ENCODE results near the gene SOAT2.
A peak's percentile ranks its signal among the peaks of the same experiment; 100 is the strongest.
"Not testable (repeated sequence)": the region's sequence is repeated elsewhere in the genome, so short reads cannot be mapped to it uniquely, and the experiment has no call there.

SOAT2 gene

DNA sequence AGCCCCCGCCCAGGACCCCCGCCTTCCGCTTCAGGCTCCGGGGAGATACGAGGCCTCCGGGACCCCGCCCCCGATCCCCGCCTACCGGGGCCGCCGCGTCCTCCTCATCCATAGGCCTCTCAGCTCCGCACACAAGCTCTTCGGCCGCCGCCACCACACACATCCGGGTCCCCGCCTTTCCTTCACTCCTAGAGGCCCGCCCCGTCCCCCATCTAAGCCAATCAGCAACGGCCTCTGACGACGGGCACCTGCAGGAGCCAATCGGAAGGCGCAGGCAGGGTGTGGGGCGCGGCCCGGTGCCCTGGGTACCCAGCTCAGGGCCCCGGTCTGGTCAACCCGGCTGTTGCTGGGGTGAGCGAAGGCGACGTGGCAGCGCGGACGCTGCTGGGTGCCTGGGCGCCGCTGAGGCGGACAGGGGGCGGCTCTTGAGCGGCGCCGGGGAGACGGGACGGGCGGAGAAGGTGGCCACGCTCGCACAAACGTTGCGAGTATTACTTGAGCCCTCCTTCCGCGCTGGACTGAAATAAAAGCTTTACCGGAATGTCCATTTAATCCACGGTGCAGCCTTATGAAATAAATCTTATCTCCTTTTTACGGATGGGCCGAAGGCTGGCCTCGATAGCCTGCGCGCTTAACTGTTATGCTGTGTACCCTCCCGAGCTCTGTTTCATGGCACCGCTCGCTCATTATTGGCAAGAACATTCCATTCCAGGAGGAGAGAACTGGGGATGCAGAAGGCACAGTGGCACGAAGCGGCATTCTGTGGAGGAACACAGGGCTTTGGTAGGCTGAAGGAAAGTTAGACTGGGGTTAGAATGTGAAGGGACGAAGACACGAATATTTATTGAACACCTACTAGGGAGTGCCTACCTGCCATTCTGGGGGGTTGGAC is 23.8 kb upstream of the SOAT2 start, which contains the start of gene SPRYD3:
SPRYD3 (minus strand) TSS at position 165 of the 892 bp plus-strand sequence; CDS start at position 108, 57 bp downstream.
- DNase-seq (ENCODE audit: low spot score), result peak; percentile 100

DNA sequence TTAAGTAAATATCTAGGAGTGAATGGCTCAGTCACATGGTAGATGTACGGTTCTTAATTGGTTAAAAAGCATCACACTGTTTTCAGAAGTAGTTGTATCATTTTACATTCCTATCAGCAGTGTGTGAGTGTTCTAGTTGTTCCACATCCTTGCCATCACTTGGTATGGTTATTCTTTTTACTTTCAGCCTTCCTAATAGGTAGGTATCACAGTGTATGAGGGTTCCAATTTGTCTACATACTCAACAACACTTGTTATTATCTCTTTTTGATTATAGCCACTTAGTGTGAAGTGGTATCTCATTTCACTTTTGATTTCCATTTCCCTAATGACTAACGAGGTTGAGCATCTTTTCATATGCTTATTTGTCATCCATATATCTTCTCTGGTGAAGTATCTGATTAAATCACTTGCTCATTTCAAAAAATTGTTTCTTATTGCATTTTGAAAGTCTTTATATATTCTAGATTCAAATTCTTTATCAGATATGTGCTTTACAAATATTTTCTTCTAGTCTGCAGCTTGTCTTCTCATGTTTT is 20.6 kb upstream of the SOAT2 start:
- DNase-seq (ENCODE audit: low spot score), result no peak

DNA sequence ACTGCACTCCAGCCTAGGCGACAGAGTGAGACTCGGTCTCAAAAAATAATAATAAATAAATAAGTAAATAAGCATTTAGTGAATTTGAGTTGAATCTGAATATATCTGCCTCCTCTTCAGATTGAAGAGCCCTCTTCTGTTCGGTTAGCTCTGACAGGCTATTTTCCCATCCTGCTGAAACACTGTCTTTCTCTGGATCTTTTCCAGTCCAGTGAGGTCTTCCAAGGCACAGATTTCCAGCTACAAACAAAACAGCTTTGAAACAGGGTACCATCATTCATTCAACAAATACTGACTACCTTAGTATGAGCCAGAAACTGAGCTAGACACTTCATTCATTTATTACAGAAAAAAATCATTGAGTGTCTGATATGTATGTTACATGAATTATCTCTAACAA is 16.9 kb upstream of the SOAT2 start:
- no peak for DNase-seq (ENCODE audit: low spot score)

DNA sequence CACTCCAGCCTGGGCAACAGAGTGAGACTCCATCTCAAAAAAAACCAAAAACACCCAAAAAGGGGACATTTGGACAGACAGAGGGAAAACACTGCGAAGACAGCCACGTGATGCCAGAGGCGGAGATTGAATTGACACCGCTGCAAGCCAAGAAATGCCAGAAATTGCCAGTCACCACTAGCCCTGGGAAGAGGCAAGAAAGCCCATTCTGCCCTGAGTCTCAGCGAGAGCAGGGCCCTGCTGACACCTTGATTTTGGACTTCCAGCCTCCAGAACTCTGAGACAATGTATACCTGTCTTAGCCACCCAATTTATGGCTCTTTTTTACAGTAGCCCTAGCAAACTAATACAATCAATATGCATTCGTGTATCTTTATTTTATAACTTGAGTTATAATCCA is 13.2 kb upstream of the SOAT2 start:
- DNase-seq (ENCODE audit: low spot score), result no peak

DNA sequence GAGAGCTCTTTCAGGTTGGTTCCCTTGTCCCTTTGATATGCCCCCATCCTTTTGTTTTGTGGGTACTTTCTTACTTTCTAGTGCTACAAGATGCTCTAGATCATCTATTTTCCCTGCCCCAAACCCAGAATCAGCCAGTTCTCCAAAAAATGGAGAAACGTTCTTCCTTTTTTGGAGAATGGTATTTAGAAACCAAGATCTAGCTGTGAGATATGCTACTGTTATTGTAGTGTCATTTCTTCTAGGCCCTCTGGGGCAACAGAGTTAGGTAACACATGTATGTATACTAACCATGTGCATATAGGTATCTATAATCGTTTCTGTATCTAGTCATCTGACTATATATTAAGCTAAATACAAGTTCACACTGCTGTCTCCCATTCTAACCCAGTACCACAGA is 12.7 kb upstream of the SOAT2 start:
- no peak for DNase-seq (ENCODE audit: low spot score)

DNA sequence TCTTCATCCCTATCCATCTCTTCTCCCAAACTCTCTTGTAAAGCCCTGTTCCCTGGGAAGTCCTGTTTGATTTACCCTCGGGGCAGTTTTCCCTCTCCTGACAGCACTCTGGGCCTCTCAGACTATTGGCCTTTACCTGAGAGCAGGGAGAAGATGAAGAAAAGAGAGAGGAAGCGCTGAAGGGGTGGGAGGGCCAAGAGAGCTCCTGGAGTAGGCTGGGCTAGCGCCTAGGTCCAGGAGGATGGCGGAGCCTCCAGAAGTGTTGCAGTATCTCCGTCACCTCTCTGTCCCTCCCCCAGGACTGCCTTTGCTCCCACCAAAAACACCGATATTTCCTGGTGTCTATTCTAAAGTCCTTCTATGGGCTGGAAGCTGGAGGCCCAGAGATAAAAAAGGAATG is 11.5 kb upstream of the SOAT2 start:
- no peak for DNase-seq (ENCODE audit: low spot score)

DNA sequence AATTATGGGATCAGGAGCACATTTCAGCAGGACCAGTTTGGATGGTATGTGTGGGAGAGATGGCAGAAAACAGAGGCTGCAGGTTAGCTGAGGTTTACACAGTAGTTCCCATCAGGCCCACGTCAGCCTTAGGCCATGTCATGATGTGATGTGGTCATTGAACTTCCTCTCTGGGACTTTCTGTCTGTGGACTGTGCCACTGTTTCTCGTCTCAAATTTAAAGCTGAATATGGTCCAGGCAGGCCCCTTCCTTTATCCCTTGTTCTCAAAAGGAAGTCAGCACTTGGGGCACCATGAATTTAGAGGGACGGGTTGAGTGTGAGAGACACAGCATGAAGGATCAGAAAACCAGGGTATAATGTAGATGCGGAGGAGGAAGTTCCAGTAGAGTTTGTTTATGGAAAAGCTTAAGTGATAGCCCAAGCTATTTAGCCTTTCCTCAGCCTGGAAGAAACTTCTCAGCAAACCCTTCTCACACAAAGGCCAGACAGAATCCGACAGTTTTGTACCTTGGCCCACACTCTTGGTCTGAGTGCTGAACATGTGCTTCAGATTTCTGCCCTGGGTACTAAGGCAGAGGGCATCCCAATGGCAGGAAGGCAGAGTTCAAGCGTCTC is 9.4 kb upstream of the SOAT2 start:
- no peak for DNase-seq (ENCODE audit: low spot score)

DNA sequence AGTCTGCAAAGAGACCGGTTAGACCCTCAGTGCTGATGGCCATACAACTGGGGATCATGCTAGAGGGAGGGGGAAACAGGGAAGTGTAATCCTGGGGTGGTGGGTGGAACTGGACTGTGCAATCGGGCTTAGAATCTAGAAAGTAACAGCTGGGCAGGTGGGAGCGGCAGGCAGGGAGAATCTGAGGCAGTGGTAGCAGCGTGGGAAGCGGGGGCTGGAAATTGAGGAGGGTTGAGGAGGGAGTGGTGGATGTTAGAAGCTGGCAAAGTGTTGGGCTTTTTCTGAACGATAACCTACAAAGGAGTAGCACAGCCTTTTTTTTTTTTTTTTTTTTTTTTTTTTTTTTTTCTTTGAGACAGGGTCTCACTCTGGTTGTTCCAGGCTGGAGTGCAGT is 8.9 kb upstream of the SOAT2 start:
- DNase-seq (ENCODE audit: low spot score), result no peak

DNA sequence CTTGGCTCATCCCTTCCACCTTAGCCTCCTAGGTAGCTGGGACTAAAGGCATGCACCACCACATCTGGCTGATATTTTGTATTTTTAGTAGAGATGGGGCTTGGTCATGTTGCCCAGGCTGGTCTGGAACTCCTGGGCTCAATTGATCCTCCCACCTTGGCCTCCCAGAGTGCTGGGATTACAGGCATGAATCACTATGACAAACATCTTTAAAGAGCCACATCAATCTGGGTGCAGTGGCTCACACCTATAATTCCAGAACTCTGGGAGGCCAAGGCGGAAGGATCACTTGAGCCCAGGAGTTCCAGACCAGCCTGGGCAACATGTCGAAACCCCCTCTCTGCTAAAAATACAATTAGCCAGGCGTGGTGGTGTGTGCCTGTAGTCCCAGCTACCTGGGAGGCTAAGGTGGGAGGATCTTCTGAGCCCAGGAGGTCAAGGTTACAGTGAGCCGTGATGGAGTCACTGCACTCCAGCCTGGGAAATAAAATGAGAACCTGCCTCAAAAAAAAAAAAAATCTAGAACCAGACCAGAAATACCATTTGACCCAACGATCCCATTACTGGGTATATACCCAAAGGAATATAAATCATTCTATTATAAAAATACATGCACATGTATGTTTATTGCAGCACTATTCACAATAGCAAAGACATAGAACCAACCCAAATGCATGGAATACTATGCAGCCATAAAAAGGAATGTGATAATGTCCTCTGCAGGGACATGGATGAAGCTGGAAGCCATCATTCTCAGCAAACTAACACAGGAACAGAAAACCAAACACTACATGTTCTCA is 8.3 kb upstream of the SOAT2 start:
- DNase-seq (ENCODE audit: low spot score), result not testable (repeated sequence)

DNA sequence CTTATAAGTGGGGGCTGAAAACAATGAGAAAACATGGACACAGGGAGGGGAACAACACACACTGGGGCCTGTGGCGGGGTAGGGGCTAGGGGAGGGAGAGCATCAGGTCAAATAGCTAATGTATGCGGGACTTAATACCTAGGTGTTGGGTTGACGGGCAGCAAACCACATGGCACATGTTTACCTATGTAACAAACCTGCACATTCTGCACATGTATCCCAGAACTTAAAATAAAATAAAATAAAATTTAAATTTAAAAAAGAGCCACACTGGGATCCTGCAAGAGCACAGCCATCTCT is 7.7 kb upstream of the SOAT2 start:
- DNase-seq (ENCODE audit: low spot score), result not testable (repeated sequence)

DNA sequence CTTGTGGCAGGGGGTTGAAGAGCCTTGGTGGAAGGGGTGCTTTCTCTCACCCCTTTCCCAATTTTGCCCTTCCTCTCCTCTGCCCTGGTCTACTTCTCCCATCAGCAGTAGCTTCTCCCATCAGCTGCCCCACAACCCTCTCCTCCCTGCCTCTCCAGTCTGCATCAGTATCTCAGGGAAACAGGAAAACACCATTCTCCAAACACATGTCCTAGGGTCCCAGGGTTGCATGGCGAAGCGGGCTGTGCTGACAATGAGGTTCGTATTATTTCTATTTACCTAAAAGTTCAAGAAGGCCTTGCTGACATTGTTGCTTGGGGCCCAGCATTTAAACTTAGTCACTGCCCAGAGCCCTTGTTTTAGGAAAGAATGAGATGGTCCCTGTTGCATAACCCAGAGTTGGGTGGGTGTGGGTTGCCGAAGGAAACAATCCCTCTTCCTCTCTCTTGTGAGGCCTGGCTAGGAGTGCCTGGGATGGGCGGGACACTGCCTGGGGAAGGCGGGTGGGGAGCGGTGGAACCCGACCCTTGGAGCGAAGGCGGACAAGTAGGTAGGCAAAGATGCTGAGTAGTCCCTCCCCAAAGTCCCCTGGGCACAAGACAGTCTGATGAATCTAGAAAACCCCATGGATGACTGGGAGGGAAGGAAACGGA is 7.1 kb upstream of the SOAT2 start:
- peak; percentile 74 for DNase-seq (ENCODE audit: low spot score)

DNA sequence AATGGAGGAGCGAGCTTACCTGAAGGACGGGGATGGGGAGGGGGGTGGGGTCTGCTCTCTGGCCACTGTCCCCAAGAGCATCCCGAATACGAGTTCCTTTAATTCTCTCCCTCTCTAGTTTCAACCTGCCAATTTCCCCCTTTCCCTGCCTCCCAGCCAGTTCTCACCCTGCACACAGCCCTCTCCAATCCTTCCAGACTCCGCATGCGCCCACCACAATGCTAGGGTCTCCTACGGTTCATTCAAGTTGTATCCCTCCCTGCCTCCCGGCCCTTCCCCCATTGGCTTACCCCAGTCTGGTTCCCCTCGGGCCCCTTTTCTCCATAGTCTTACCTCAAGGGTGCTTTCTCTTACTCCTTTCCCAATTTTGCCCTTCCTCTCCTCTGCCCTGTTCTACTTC is 6.5 kb upstream of the SOAT2 start:
- DNase-seq (ENCODE audit: low spot score), result no peak

DNA sequence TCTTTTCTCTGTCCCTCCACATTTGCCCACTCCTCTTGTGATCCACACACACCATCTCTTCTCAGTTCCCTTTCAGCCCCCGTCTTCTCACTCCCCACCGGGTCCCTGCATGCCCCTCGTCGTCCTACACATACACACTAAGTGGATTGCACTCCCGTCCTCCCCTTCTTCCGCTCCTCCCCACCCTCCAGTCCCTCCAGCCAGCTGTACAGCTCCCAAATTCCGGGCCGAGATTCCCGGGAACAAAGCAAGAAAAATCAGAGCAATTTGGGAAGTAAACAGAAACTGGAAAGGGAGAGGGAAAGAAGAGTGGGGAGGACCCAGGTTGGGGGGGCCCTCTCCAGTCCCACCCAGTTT is 6.1 kb upstream of the SOAT2 start:
- no peak for DNase-seq (ENCODE audit: low spot score)

DNA sequence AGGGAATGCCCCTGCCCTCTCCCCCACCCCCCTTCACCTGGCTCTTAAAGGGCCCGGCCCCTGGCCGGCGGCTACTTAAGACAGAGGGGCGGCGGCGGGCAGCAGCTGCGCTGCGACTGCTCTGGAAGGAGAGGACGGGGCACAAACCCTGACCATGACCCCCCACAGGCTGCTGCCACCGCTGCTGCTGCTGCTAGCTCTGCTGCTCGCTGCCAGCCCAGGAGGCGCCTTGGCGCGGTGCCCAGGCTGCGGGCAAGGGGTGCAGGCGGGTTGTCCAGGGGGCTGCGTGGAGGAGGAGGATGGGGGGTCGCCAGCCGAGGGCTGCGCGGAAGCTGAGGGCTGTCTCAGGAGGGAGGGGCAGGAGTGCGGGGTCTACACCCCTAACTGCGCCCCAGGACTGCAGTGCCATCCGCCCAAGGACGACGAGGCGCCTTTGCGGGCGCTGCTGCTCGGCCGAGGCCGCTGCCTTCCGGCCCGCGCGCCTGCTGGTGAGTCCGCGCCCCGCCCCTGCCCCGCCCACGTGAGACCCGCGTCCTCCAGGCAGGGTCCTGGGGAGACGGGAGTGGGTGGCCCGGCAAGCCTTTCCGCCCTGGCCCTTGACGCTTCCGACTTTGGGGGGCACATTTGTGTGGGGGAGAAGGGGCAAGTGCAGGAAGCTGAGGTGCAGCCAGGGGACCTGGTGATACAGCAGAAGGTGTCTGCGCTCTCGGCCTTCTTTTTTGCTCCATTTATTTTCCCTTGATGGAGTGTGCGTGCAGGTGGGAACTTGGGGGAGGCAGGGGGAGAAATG is 5.5 kb upstream of the SOAT2 start, which contains the start of gene IGFBP6:
IGFBP6 (plus strand) TSS at position 104 of the 790 bp plus-strand sequence; CDS start at position 155, 51 bp downstream.
- DNase-seq (ENCODE audit: low spot score), result peak; percentile 82

DNA sequence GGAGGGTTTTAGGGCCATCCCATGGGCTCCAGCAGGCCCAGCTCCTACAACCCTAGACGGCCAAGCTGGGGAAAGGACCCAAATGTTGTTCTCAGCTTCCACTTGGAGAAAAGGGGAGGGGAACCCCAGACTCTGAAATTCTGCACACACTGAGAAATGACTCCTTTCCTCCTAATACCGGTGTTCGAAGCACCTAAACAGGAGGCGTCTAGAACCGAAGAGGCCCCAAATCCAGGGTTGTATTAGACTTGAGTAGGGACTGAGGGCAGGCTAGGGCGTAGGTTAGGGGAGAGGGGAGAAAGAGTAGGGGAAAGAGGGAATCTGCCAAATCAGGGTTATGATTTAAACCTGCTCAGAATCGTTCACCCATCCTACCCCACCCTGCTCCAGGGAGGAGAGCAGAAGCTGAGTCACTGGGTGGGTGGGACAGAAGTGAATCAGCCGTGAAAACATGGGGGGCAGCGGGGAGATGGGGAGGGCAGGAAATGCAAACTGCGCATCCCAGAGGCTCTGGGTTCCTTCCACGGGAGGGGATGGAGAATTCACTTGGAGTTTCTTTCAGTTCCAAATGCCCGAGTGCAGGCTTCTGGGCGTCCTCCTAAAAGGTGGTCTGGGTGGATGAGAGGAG is 4.8 kb upstream of the SOAT2 start:
- DNase-seq (ENCODE audit: low spot score), result no peak

DNA sequence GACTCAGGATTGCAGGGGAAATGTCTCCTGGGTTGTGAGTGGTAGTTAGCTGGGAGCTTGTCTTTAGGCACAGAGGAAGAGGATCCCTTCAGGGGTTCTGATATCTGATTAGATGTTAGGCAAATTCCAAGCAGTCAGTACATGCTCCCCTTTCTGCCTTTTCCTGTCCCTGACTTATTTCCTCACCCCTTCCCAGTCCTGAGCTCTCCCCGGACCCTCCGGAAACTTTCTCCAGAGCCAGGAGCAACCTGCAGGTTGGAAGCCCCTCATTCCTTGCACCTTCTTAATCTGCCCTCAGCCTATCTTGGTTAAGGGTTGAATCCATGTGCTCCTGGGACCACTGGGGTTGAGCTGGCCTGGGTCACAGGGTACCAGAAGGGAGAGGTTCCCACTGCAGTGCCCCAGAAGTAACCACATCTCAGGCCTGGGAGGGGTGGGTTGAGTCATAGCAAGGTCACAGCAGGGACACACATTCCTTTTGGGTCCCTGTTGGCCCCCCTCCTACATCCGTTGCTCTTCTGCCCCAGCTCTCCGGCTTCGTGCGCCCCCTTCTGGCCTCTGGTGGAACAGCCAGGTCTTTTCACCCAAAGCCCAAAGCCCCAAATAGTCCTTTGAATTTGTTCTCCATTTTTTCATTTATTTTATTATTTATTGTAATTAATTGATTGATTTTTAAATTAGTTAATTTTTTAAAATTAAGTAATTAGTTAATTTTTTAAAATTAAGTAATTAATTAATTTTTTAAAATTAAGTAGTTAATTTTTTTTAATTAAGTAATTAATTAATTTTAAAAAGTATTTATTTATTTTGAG is 4.0 kb upstream of the SOAT2 start:
- peak; percentile 93 for DNase-seq (ENCODE audit: low spot score)

DNA sequence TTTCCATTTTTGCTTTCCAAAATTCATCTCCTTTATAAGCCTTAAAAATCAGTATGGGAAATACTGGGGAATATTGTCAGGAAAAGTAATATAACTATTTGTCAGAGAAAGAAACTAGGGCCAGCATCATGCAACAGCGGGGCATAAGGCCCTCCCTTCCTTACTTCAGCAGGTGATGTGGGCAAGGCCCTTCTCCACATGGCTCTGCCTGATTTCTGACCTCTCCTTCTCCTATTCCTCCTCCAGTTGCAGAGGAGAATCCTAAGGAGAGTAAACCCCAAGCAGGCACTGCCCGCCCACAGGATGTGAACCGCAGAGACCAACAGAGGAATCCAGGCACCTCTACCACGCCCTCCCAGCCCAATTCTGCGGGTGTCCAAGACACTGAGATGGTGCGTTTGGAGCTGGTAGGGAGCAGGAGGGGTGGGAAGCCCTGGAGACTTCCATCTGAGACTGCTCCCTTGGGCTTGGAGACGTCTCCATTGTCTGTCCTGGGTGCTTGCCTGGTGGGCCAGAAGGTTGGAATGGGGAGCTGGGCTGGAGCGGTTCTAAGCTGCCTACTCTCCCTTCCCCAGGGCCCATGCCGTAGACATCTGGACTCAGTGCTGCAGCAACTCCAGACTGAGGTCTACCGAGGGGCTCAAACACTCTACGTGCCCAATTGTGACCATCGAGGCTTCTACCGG is 2.7 kb upstream of the SOAT2 start:
- DNase-seq (ENCODE audit: low spot score), result no peak

DNA sequence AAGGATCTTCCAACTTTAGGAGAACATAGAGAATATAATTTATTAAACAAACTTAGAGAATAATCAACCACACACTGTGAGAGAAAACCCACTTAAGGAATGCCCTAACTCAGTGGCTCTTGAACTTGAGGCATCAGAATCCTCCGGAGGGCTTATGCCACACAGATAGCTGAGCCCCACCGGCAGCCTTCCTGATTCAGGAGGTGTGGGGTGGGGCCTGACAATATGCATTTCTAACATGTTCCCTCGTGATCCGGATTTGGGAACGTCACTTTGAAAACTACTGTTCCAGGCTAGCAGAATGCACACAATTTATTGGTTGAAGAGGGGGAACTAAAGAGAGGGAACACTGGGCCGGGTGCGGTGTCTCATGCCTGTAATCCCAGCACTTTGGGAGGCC is 2.0 kb upstream of the SOAT2 start:
- DNase-seq (ENCODE audit: low spot score), result no peak
